Astrocyte of the spinal cord (primary cell): ENCODE data around the gene CYP4V2.

Experiments
- DNase-seq: peaks from one replicate; pipeline ENCODE4 v3.0.0; 2011; ENCODE audit warnings: low read depth, low spot score
- H3K4me3 ChIP-seq: 2 replicates; pipeline ENCODE4 v1.5.1; 2011; ENCODE audit warnings: low read depth, mild to moderate bottlenecking, low read length, moderate library complexity
- in situ Hi-C: cut with HindIII; loops from 2 replicates; pipeline ENCODE4 v1.10.0; 2017; ENCODE audit warnings: low sequenced_read_pairs
- TF ChIP-seq, protein P1 (sequence below): IDR thresholded peaks from 2 replicates; pipeline ENCODE4 v1.5.1; 2012; ENCODE audit warnings: low read depth, mild to moderate bottlenecking, low read length, inconsistent platforms

CYP4V2 gene

DNA sequence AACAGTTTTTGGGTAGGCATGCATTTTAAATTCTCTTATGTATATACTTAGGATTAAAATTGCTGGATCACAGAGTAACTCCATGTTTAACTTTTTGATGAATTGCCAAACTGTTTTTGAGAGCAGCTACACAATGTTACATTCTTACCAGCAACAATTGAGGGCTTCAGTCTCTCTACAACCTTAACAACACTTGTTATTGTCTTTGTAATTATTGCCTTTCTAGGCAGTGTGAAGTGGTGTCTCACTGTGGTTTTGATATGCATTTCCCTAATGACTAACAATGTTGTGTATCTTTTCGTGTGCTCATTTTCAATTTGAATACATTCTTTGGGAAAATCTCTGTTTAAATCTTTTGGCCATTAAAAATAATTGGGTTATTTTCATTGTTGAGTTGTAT is 57.3 kb downstream of the CYP4V2 start:
- TF ChIP-seq, protein P1, sequence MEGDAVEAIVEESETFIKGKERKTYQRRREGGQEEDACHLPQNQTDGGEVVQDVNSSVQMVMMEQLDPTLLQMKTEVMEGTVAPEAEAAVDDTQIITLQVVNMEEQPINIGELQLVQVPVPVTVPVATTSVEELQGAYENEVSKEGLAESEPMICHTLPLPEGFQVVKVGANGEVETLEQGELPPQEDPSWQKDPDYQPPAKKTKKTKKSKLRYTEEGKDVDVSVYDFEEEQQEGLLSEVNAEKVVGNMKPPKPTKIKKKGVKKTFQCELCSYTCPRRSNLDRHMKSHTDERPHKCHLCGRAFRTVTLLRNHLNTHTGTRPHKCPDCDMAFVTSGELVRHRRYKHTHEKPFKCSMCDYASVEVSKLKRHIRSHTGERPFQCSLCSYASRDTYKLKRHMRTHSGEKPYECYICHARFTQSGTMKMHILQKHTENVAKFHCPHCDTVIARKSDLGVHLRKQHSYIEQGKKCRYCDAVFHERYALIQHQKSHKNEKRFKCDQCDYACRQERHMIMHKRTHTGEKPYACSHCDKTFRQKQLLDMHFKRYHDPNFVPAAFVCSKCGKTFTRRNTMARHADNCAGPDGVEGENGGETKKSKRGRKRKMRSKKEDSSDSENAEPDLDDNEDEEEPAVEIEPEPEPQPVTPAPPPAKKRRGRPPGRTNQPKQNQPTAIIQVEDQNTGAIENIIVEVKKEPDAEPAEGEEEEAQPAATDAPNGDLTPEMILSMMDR, result no peak
- in situ Hi-C loops, result no loop called here
- H3K4me3 ChIP-seq, result no peak overlapping the region
- DNase-seq, result no peak

DNA sequence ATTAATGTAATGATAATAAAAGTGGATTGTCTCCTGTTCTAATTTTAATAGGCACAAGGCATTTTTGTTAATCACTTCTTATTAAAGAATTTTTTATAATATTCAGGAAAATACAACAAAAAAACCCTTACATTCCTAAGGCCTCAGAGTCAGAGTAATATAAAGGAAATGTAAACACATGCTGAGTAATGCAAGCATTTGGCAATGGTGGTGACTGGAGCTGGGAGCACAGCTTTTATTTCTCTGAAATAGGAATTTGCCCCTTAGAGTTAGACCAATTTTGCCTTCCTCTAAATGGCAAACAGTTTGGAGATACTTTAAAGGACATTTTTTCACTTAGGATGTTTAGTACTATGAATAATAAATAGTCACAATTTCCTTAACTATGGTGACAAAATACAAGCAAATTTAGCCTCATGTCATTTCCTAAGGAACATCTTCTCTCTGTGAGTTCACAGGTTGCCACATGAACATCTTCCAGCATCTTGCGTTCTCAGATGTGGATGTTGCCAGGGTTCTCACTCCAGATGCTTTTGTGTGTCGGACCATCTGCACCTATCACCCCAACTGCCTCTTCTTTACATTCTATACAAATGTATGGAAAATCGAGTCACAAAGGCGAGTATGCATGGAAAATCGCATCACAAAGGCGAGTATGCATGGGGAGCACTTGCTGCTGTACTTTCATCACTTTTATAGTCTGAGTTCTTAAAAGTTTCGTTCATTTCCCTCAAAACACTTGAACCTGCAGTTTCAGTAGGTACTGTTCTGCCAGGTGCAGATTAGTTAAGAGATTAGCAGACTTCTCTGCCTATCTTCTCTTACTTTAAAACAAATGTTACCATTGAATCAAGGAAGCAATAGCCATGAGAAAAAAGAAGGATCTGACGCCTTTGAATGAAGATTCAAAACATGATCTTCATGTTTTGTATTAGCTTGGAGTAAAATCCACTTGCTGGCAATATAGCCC is 58.7 kb downstream of the CYP4V2 start:
- no peak overlapping the region for H3K4me3 ChIP-seq
- TF ChIP-seq, protein P1, result no peak
- in situ Hi-C loops, result no loop called here
- no peak for DNase-seq

GRCh38 chr4:186250760-186251159 is 59.4 kb downstream of the CYP4V2 start:
- H3K4me3 ChIP-seq, result no peak overlapping the region
- no peak for DNase-seq
- in situ Hi-C loops, result no loop called here
- TF ChIP-seq, protein P1, result no peak

GRCh38 chr4:186255122-186255521 is 63.8 kb downstream of the CYP4V2 start:
- H3K4me3 ChIP-seq, result no peak overlapping the region
- TF ChIP-seq, protein P1, result no peak
- in situ Hi-C loops, result no loop called here
- no peak for DNase-seq

DNA sequence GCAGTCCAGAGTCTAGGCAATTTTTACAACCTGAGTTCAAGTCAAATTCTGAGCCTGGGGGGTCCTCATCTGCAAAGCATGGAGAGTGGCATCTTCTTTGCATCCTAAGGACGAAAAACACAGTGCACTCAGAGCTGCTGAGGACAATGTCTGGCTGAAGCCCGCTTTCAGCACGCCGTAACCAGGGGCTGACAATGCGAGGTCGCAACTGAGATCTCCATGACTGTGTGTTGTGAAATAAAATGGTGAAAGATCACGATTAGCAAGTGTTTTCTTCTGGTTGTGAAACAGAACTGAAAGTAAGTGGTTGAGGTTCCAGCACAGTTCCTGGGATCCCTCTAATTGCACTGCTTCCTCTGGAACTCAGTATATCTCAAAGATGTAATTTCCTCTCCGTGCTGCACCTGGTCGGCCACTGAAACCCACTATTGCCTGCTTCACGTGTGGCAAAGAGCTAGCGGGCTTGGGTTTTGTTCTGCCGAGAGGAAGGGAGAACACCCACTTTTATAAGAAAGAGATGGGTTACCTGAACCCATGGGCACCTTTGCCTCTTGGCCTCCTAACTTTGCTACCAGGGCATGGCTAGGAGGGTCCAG is 66.9 kb downstream of the CYP4V2 start:
- no peak for DNase-seq
- no peak overlapping the region for H3K4me3 ChIP-seq
- TF ChIP-seq, protein P1, result no peak
- in situ Hi-C loops, result no loop called here

DNA sequence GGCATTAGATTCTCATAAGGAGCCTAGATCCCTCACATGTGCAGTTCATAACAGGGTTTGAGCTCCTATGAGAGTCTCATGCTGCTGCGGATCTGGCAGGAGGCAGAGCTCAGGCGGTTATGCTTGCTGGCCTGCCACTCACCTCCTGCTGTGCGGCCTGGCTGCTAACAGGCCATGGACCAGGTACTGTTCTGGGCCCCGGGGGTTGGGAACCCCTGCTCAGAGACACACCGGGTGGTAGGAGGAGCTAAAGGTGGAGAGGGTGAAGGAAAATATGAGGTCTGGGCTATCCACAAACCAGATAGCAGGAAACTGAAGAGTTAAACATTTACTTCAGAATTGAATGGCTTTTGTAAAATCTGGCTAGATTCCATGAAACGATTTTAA is 68.7 kb downstream of the CYP4V2 start:
- TF ChIP-seq, protein P1, result no peak
- in situ Hi-C loops, result no loop called here
- H3K4me3 ChIP-seq, result no peak overlapping the region
- no peak for DNase-seq
